HG03159 (cell line): ENCODE measurements around the gene PMF1.
"Not testable (repeated sequence)": the region's sequence is repeated elsewhere in the genome, so short reads cannot be mapped to it uniquely, and the experiment has no call there.

Experiments used
- ATAC-seq: cut with Tn5 transposase; IDR thresholded peaks from one replicate; pipeline ENCODE4 v1.9.1; 2021; ENCODE audit warnings: mild to moderate bottlenecking, moderate library complexity; ENCODE audit not compliant: unreplicated experiment

PMF1 gene, protein sequence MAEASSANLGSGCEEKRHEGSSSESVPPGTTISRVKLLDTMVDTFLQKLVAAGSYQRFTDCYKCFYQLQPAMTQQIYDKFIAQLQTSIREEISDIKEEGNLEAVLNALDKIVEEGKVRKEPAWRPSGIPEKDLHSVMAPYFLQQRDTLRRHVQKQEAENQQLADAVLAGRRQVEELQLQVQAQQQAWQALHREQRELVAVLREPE

DNA sequence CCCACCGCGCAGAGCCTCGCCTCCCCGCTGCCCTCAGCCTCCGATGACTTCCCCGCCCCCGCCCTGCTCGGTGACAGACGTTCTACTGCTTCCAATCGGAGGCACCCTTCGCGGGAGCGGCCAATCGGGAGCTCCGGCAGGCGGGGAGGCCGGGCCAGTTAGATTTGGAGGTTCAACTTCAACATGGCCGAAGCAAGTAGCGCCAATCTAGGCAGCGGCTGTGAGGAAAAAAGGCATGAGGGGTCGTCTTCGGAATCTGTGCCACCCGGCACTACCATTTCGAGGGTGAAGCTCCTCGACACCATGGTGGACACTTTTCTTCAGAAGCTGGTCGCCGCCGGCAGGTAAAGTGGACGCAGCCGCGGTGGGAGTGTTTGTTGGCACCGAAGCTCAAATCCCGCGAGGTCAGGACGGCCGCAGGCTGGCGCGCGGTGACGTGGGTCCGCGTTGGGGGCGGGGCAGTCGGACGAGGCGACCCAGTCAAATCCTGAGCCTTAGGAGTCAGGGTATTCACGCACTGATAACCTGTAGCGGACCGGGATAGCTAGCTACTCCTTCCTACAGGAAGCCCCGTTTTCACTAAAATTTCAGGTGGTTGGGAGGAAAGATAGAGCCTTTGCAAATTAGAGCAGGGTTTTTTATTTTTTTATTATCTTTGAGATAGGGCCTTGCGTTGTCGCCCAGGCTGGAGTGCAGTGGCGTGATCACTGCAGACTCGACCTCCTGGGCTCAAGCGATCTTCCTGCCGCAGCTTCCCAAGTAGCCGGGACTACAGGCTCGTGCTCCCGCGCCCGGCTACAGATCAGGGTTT, at the start of gene PMF1:
TSS of gene PMF1 (plus strand) at position 175 of the 811 bp plus-strand sequence. CDS start at position 184, 9 bp downstream.
- ATAC-seq, result peak; percentile 91

GRCh38 chr1:156163712-156164111, 49.1 kb upstream of the PMF1 start:
- ATAC-seq, result no peak

DNA sequence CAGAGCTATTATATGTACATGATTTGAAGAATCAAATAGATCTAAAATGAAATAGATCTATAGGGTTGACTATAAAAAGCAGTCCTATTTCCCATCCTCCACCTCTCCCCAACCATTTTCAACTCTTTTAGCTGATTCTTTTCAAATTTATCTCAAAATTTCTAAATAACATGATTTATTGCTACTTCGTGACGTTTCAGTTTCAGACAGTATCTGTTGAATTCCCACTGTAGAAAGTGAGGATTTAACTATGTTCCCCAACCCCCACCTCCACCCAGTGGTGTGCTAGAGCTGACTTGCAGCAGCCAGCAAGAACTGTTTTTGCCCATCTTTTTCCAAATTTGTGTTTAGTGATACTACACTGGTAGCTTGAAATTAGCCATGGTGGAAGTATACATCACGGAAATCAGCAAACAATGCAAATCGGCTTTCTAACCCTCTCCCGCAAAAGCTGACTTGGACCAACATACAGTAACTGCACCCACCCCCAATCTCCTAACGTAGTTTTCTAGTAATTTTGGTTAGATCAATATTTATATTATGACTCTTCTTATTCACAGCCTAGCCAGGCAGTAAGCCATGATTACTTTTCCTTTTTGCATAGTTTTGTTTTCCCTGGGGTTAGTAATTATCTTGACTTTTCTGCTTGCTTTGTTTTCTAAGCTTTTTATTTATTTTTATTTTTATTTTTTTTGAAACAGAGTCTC, 48.5 kb upstream of the PMF1 start:
- ATAC-seq, result no peak

- ATAC-seq, result no peak
Measured at GRCh38 chr1:156165083-156165482, 47.7 kb upstream of the PMF1 start.

DNA sequence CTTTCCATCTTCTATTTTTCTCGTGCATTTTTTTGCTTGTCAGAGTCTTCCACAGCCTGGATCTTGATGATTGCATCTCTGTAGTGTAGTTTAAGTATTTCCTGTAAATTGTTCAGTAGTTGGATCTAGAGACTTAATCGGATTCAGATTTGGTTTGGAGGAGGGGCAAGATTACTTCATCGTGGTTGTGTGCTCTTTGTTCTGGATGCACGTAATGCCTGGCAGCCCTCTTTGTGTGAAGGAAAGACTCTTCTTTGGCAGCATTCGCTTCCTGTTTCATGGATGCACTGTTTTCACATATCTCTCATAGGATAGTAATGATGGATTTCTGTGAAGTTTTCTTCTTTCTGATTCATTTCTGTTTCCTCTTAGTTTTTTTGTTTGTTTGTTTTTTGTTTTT, 45.3 kb upstream of the PMF1 start:
- no peak for ATAC-seq

- ATAC-seq, result no peak
Measured at GRCh38 chr1:156172696-156173470, 39.9 kb upstream of the PMF1 start.

DNA sequence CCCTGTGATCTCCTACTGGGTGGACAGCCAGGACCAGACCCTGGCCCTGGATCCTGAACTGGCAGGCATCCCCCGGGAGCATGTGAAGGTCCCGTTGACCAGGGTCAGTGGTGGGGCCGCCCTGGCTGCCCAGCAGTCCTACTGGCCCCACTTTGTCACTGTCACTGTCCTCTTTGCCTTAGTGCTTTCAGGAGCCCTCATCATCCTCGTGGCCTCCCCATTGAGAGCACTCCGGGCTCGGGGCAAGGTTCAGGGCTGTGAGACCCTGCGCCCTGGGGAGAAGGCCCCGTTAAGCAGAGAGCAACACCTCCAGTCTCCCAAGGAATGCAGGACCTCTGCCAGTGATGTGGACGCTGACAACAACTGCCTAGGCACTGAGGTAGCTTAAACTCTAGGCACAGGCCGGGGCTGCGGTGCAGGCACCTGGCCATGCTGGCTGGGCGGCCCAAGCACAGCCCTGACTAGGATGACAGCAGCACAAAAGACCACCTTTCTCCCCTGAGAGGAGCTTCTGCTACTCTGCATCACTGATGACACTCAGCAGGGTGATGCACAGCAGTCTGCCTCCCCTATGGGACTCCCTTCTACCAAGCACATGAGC, 36.1 kb upstream of the PMF1 start:
- no peak for ATAC-seq

GRCh38 chr1:156177919-156178654, 34.7 kb upstream of the PMF1 start:
- no peak for ATAC-seq

GRCh38 chr1:156180471-156180870, 32.3 kb upstream of the PMF1 start:
- no peak for ATAC-seq

- not testable (repeated sequence) for ATAC-seq
Measured at GRCh38 chr1:156181391-156181924, 31.3 kb upstream of the PMF1 start.

DNA sequence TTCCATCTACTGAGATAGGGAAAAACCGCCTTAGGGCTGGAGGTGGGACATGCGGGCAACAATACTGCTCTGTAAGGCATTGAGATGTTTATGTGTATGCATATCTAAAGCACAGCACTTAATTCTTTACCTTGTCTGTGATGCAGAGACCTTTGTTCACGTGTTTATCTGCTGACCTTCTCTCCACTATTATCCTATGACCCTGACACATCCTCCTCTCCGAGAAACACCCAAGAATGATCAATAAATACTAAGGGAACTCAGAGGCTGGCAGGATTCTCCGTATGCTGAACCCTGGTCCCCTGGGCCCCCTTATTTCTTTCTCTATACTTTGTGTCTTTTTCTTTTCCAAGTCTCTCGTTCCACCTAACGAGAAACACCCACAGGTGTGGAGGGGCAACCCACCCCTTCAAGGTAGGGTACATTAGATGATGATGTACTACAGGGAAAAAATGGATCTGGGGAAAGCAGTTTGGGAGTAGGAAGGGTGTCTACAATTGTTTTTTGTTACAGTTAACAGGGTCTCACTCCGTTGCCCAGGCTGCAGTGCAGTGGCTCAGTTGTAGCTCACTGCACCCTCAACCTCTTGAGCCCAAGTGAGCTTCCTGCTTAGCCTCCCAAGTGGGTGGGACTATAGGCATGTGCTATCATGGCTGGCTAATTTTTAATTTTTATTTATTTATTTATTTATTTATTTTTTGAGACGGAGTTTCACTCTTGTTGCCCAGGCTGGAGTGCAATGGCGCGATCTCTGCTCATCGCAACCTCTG, 30.6 kb upstream of the PMF1 start:
- not testable (repeated sequence) for ATAC-seq

- not testable (repeated sequence) for ATAC-seq
Measured at GRCh38 chr1:156186347-156187177, 26.2 kb upstream of the PMF1 start.

- ATAC-seq, result not testable (repeated sequence)
Measured at GRCh38 chr1:156190265-156190664, 22.5 kb upstream of the PMF1 start.

- no peak for ATAC-seq
Measured at GRCh38 chr1:156191292-156191964, 21.4 kb upstream of the PMF1 start.

- no peak for ATAC-seq
Measured at GRCh38 chr1:156193208-156193487, 19.7 kb upstream of the PMF1 start.

DNA sequence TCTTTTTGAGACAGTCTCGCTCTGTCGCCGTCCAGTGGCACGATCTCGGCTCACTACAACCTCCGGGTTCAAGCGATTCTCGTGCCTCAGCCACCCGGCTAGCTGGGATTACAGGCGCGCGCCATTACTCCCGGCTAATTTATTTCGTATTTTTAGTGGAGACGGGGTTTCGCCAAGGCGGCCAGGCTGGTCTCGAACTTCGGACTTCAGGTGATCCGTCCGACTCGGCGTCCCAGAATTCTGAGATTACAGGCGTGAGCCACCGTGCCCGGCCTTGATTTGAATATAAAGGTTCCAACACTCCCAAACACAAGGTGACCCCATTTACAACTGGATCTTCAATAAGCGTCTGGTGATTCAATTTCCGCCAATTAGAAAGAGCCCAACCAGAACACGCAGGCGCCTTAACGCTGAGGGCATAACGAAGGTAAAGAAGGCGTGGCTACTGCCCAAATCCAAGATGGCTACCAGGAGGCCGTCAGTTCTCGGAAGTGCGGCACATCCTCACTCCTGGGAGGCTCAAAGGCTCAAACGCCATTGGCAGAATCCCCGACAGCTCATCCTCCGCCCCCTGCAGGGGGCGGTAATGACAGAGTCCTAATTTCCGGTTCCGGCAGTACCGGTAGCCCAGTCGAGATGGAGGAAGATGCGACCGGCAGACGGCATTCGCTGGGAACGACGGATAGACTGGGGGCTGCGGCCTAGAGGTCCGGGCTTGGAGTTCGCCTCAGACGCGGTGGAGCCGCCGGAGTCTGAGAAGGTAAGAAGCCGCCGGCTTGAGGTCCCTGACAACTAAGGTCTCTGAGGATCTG, 19.1 kb upstream of the PMF1 start, which contains the start of gene SLC25A44:
TSS of gene SLC25A44 (plus strand) at position 617 of the 812 bp plus-strand sequence. CDS start 5,744 bp downstream, outside the sequence.
- ATAC-seq, result peak; percentile 91

- no peak for ATAC-seq
Measured at GRCh38 chr1:156194300-156194652, 18.5 kb upstream of the PMF1 start.
